HEK293 (cell line): Measurements from ENCODE around the gene WTAP.

Experiments used
- CTCF ChIA-PET: fragments of 350-600 bp; formaldehyde crosslinking; extraction: SDS; loops from one replicate; lab custom pipeline; 2021; ENCODE audit warnings: antibody characterized with exemption; lab: Yijun Ruan, JAX
- POLR2A ChIA-PET: fragments of 300-600 bp; formaldehyde crosslinking; extraction: SDS; loops from one replicate; lab custom pipeline; 2020; ENCODE audit warnings: antibody characterized with exemption, inconsistent platforms; lab: Yijun Ruan, JAX
- H3K27ac ChIP-seq: fragments of 200-500 bp; sonication (Bioruptor generic); 2 replicates; pipeline ENCODE4 v1.5.1; 2014; ENCODE audit warnings: low read depth, low read length, control low read depth, inconsistent platforms; ENCODE audit errors: extremely low read depth
- H3K36me3 ChIP-seq, 2 experiments: fragments of 200-500 bp in 1 of 2; sonication (Bioruptor generic) in 1 of 2; 1 replicate in 1 of 2; 2 replicates in 1 of 2; pipeline ENCODE4 v1.5.1; 2014 to 2017; ENCODE audit warnings: inconsistent platforms in 2 of 2, low read length in 2 of 2; ENCODE audit not compliant: control insufficient read depth in 2 of 2, insufficient read depth in 1 of 2
- H3K4me1 ChIP-seq: fragments of 200-500 bp; sonication (Bioruptor generic); 2 replicates; pipeline ENCODE4 v1.5.1; 2014; ENCODE audit warnings: mild to moderate bottlenecking, low read length, inconsistent platforms; ENCODE audit not compliant: control insufficient read depth, insufficient read depth
- H3K4me3 ChIP-seq: 2 replicates; pipeline ENCODE4 v1.5.1; 2011; ENCODE audit warnings: low read depth, mild to moderate bottlenecking, control low read depth, low read length, moderate library complexity
- H3K9me3 ChIP-seq: fragments of 200-500 bp; sonication (Bioruptor generic); 2 replicates; pipeline ENCODE4 v1.5.1; 2014; ENCODE audit warnings: low read depth, low read length, inconsistent platforms; ENCODE audit not compliant: control insufficient read depth, insufficient read depth
- BCL11A ChIP-seq: fragments of 450-650 bp; formaldehyde crosslinking; IDR thresholded peaks from 2 replicates; pipeline ENCODE4 v1.5.1; 2016; ENCODE audit warnings: low read depth, missing biosample characterization, missing genetic modification characterization
- KLF10 ChIP-seq: fragments of 450-650 bp; IDR thresholded peaks from 2 replicates; pipeline ENCODE4 v1.5.1; 2018; ENCODE audit warnings: missing biosample characterization, mild to moderate bottlenecking, missing genetic modification characterization
- KLF8 ChIP-seq: fragments of 450-650 bp; formaldehyde crosslinking; IDR thresholded peaks from 2 replicates; pipeline ENCODE4 v1.5.1; 2016; ENCODE audit warnings: missing biosample characterization, missing genetic modification characterization
- KLF9 ChIP-seq: fragments of 450-650 bp; formaldehyde crosslinking; IDR thresholded peaks from 2 replicates; pipeline ENCODE4 v1.5.1; 2016; ENCODE audit warnings: missing biosample characterization, missing genetic modification characterization, low read depth
- MZF1 ChIP-seq: fragments of 450-650 bp; formaldehyde crosslinking; IDR thresholded peaks from 2 replicates; pipeline ENCODE4 v1.5.1; 2017; ENCODE audit warnings: missing biosample characterization, missing genetic modification characterization, borderline replicate concordance
- RBAK ChIP-seq: fragments of 450-650 bp; formaldehyde crosslinking; IDR thresholded peaks from 2 replicates; pipeline ENCODE4 v1.5.1; 2016; ENCODE audit warnings: missing biosample characterization, missing genetic modification characterization
- SALL2 ChIP-seq: fragments of 450-650 bp; formaldehyde crosslinking; IDR thresholded peaks from 2 replicates; pipeline ENCODE4 v1.5.0; 2017; ENCODE audit warnings: missing biosample characterization, mild to moderate bottlenecking, missing genetic modification characterization, borderline replicate concordance
- SCRT2 ChIP-seq: fragments of 450-650 bp; formaldehyde crosslinking; IDR thresholded peaks from 2 replicates; pipeline ENCODE4 v1.5.1; 2016; ENCODE audit warnings: missing biosample characterization, missing genetic modification characterization
- SP2 ChIP-seq: fragments of 450-650 bp; formaldehyde crosslinking; IDR thresholded peaks from 2 replicates; pipeline ENCODE4 v1.5.1; 2016; ENCODE audit warnings: missing biosample characterization, missing genetic modification characterization
- TCF7L2 ChIP-seq: IDR thresholded peaks from 2 replicates; pipeline ENCODE4 v1.6.1; 2011; ENCODE audit warnings: low read depth, mild to moderate bottlenecking, inconsistent platforms, low read length, moderate library complexity, borderline replicate concordance
- WT1 ChIP-seq: fragments of 450-650 bp; formaldehyde crosslinking; IDR thresholded peaks from 2 replicates; pipeline ENCODE4 v1.5.1; 2016; ENCODE audit warnings: missing biosample characterization, missing genetic modification characterization
- YY2 ChIP-seq: fragments of 450-650 bp; formaldehyde crosslinking; IDR thresholded peaks from 2 replicates; pipeline ENCODE4 v1.5.1; 2016; ENCODE audit warnings: missing biosample characterization, missing genetic modification characterization
- ZBTB20 ChIP-seq: fragments of 450-650 bp; formaldehyde crosslinking; IDR thresholded peaks from 2 replicates; pipeline ENCODE4 v1.5.1; 2016; ENCODE audit warnings: missing biosample characterization, missing genetic modification characterization
- ZFP37 ChIP-seq: fragments of 450-650 bp; formaldehyde crosslinking; IDR thresholded peaks from 2 replicates; pipeline ENCODE4 v1.5.1; 2016; ENCODE audit warnings: missing biosample characterization, missing genetic modification characterization
- ZNF114 ChIP-seq: fragments of 450-650 bp; formaldehyde crosslinking; IDR thresholded peaks from 2 replicates; pipeline ENCODE4 v1.5.0; 2017; ENCODE audit warnings: missing biosample characterization, missing genetic modification characterization
- ZNF138 ChIP-seq: fragments of 450-650 bp; formaldehyde crosslinking; IDR thresholded peaks from 2 replicates; pipeline ENCODE4 v1.5.1; 2016; ENCODE audit warnings: missing biosample characterization, missing genetic modification characterization, borderline replicate concordance
- ZNF175 ChIP-seq: fragments of 450-650 bp; formaldehyde crosslinking; IDR thresholded peaks from 2 replicates; pipeline ENCODE4 v1.5.1; 2016; ENCODE audit warnings: missing biosample characterization, missing genetic modification characterization
- ZNF354C ChIP-seq: fragments of 450-650 bp; formaldehyde crosslinking; IDR thresholded peaks from 2 replicates; pipeline ENCODE4 v1.5.1; 2016; ENCODE audit warnings: missing biosample characterization, missing genetic modification characterization, low read depth, borderline replicate concordance
- ZNF426 ChIP-seq: fragments of 450-650 bp; formaldehyde crosslinking; IDR thresholded peaks from 2 replicates; pipeline ENCODE4 v1.5.1; 2017; ENCODE audit warnings: missing biosample characterization, missing genetic modification characterization, mild to moderate bottlenecking, inconsistent platforms, moderate library complexity
- ZNF514 ChIP-seq: fragments of 450-650 bp; formaldehyde crosslinking; IDR thresholded peaks from 2 replicates; pipeline ENCODE4 v1.5.1; 2016; ENCODE audit warnings: missing biosample characterization, missing genetic modification characterization
- ZNF560 ChIP-seq: fragments of 450-650 bp; formaldehyde crosslinking; IDR thresholded peaks from 2 replicates; pipeline ENCODE4 v1.5.1; 2017; ENCODE audit warnings: missing biosample characterization, missing genetic modification characterization, borderline replicate concordance
- ZNF585B ChIP-seq: fragments of 450-650 bp; formaldehyde crosslinking; IDR thresholded peaks from 2 replicates; pipeline ENCODE4 v1.5.1; 2016; ENCODE audit warnings: missing biosample characterization, missing genetic modification characterization
- ZNF596 ChIP-seq: fragments of 450-650 bp; IDR thresholded peaks from 2 replicates; pipeline ENCODE4 v1.5.0; 2018; ENCODE audit warnings: missing biosample characterization, mild to moderate bottlenecking, missing genetic modification characterization, moderate library complexity
- ZNF621 ChIP-seq: fragments of 450-650 bp; formaldehyde crosslinking; IDR thresholded peaks from 2 replicates; pipeline ENCODE4 v1.5.1; 2017; ENCODE audit warnings: missing biosample characterization, missing genetic modification characterization
- ZNF624 ChIP-seq: fragments of 450-650 bp; formaldehyde crosslinking; IDR thresholded peaks from 2 replicates; pipeline ENCODE4 v1.5.1; 2017; ENCODE audit warnings: missing biosample characterization, missing genetic modification characterization
- ZNF791 ChIP-seq: fragments of 450-650 bp; formaldehyde crosslinking; IDR thresholded peaks from 2 replicates; pipeline ENCODE4 v1.5.1; 2016; ENCODE audit warnings: missing biosample characterization, missing genetic modification characterization
- ZNF792 ChIP-seq: fragments of 450-650 bp; formaldehyde crosslinking; IDR thresholded peaks from 2 replicates; pipeline ENCODE4 v1.5.1; 2016; ENCODE audit warnings: missing biosample characterization, missing genetic modification characterization
- TF ChIP-seq, protein P1 (sequence below): fragments of 450-650 bp; formaldehyde crosslinking; IDR thresholded peaks from 2 replicates; pipeline ENCODE4 v1.5.1; 2016; ENCODE audit warnings: missing biosample characterization, missing genetic modification characterization, borderline replicate concordance
- TF ChIP-seq, protein P2 (sequence below): fragments of 450-650 bp; formaldehyde crosslinking; IDR thresholded peaks from 2 replicates; pipeline ENCODE4 v1.5.1; 2017; ENCODE audit warnings: missing biosample characterization, missing genetic modification characterization
- TF ChIP-seq, protein P3 (sequence below): fragments of 450-650 bp; formaldehyde crosslinking; IDR thresholded peaks from 2 replicates; pipeline ENCODE4 v1.5.1; 2016; ENCODE audit warnings: missing biosample characterization, missing genetic modification characterization

Gene WTAP

DNA sequence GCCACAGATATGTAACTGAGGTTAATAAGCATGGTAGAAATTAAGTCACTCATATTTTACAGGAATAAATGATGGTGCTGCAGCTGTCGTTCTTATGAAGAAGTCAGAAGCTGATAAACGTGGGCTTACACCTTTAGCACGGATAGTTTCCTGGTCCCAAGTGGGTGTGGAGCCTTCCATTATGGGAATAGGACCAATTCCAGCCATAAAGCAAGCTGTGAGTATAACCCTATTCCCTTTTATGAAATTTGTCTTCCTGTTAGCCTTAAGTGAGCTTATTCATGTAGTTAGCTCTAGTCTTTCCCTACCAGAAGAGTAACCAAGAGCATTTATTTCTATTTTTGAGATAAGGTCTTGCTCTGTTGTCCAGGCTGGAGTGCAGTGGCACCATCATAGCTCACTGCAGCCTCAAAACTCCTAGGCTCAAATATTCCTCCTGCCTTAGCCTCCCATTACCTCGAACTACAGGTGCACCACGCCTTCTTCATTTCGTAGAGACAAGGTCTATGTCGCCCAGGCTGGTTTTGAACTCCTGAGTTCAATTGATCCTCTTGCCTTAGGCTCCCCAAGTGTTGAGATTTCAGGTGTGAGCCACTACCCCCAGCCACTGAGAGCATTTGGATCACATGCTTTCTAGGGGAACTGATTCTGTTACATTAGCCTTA is 50.1 kb downstream of the WTAP start:
- Histone ChIP-seq H3K9me3 (no peaks in the 10 kb centered on the region), H3K36me3 (peaks cover 47 to 97% of the 10 kb centered on the region in 2 experiments), H3K4me3 (no peak overlapping the region), H3K4me1 (no peaks in the 10 kb centered on the region), H3K27ac (no peak overlapping the region)
- CTCF ChIA-PET: no interaction called here
- POLR2A ChIA-PET: interaction anchor here (0.9 to 8.6 kb wide), 2 partner anchors 12 to 15 kb away, joined by 5 to 75 read pairs; partner anchors contain the start of genes ACAT2, MRPL18 and TCP1
- TF ChIP-seq SALL2 (tag by site-specific recombination): no peak
- TF ChIP-seq WT1 (tag by site-specific recombination): no peak
- TF ChIP-seq ZNF585B (tag by site-specific recombination): no peak
- no peak for TF ChIP-seq RBAK
- TF ChIP-seq ZNF596 (tag by site-specific recombination): no peak
- no peak for TF ChIP-seq ZNF624 (tag by site-specific recombination)
- no peak for TF ChIP-seq ZNF792 (tag by site-specific recombination)
- TF ChIP-seq KLF9 (tag by site-specific recombination): no peak
- no peak for TF ChIP-seq ZNF560
- no peak for TF ChIP-seq ZNF114 (tag by site-specific recombination)
- no peak for TF ChIP-seq YY2
- TF ChIP-seq ZNF514: no peak
- no peak for TF ChIP-seq MZF1
- no peak for TF ChIP-seq KLF10 (tag by site-specific recombination)

DNA sequence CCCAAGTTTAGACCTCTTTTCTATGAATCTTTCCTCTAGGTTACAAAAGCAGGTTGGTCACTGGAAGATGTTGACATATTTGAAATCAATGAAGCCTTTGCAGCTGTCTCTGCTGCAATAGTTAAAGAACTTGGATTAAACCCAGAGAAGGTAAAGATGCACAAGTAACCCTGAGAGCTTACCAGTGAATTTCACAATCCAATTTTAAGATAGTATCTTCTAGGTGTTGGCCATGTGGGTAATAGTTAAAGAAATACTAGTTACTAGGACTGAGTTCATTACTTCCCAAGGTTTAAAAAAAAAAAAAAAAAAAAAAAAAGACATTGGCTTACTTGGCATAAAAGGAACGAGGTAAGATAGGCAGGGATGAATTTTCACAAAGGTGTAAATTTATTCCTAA is 50.8 kb downstream of the WTAP start:
- ChIA-PET POLR2A (interaction anchor here (8.6 kb wide), 1 partner anchor 11 kb away, joined by 75 read pairs; the partner anchor contains the start of genes MRPL18 and TCP1), CTCF (interaction anchor here (0.5 to 0.6 kb wide), 2 partner anchors 44 to 116 kb away, joined by 3 read pairs; no protein-coding TSS in a partner anchor)
- Histone ChIP-seq H3K4me1 (no peaks in the 10 kb centered on the region), H3K36me3 (peaks cover 42 to 97% of the 10 kb centered on the region in 2 experiments), H3K27ac (no peak overlapping the region), H3K4me3 (no peak overlapping the region), H3K9me3 (no peaks in the 10 kb centered on the region)
- TF ChIP-seq SCRT2 (tag by site-specific recombination) (no peak), BCL11A (tag by site-specific recombination) (no peak)
- TF ChIP-seq, protein P1, sequence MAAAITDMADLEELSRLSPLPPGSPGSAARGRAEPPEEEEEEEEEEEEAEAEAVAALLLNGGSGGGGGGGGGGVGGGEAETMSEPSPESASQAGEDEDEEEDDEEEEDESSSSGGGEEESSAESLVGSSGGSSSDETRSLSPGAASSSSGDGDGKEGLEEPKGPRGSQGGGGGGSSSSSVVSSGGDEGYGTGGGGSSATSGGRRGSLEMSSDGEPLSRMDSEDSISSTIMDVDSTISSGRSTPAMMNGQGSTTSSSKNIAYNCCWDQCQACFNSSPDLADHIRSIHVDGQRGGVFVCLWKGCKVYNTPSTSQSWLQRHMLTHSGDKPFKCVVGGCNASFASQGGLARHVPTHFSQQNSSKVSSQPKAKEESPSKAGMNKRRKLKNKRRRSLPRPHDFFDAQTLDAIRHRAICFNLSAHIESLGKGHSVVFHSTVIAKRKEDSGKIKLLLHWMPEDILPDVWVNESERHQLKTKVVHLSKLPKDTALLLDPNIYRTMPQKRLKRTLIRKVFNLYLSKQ (tag by site-specific recombination): no peak

DNA sequence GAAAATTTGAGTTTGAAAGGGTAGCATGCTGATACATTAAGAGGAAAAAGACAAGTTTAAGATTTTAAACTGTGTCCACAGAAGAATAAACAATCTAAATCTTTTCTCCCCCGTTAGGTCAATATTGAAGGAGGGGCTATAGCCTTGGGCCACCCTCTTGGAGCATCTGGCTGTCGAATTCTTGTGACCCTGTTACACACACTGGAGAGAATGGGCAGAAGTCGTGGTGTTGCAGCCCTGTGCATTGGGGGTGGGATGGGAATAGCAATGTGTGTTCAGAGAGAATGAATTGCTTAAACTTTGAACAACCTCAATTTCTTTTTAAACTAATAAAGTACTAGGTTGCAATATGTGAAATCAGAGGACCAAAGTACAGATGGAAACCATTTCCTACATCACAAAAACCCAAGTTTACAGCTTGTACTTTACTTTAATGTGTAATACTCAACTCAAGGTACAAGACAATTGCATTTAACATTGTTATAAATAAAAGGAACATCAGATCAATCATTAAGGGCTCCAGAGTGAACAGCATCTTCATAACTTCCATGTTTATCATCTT is 51.3 kb downstream of the WTAP start:
- no peak overlapping the region for H3K27ac ChIP-seq
- no peaks in the 10 kb centered on the region for H3K9me3 ChIP-seq
- peaks cover 47 to 98% of the 10 kb centered on the region in 2 experiments for H3K36me3 ChIP-seq
- ChIA-PET CTCF (interaction anchor here (0.5 to 0.6 kb wide), 2 partner anchors 45 to 117 kb away, joined by 3 read pairs; no protein-coding TSS in a partner anchor), POLR2A (interaction anchor here (8.6 kb wide), 1 partner anchor 11 kb away, joined by 75 read pairs; the partner anchor contains the start of genes MRPL18 and TCP1)
- no peak overlapping the region for H3K4me3 ChIP-seq
- no peaks in the 10 kb centered on the region for H3K4me1 ChIP-seq
- TF ChIP-seq TCF7L2 (no peak), ZNF426 (tag by site-specific recombination) (no peak), ZNF138 (tag by site-specific recombination) (no peak), ZNF354C (tag by site-specific recombination) (no peak), ZNF621 (tag by site-specific recombination) (no peak), BCL11A (tag by site-specific recombination) (no peak), ZNF791 (tag by site-specific recombination) (no peak), ZNF175 (no peak), KLF8 (tag by site-specific recombination) (no peak), ZBTB20 (tag by site-specific recombination) (no peak), ZFP37 (tag by site-specific recombination) (no peak), SP2 (tag by site-specific recombination) (no peak)
- TF ChIP-seq, protein P2, sequence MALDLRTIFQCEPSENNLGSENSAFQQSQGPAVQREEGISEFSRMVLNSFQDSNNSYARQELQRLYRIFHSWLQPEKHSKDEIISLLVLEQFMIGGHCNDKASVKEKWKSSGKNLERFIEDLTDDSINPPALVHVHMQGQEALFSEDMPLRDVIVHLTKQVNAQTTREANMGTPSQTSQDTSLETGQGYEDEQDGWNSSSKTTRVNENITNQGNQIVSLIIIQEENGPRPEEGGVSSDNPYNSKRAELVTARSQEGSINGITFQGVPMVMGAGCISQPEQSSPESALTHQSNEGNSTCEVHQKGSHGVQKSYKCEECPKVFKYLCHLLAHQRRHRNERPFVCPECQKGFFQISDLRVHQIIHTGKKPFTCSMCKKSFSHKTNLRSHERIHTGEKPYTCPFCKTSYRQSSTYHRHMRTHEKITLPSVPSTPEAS (tag by site-specific recombination): no peak
- TF ChIP-seq, protein P3, sequence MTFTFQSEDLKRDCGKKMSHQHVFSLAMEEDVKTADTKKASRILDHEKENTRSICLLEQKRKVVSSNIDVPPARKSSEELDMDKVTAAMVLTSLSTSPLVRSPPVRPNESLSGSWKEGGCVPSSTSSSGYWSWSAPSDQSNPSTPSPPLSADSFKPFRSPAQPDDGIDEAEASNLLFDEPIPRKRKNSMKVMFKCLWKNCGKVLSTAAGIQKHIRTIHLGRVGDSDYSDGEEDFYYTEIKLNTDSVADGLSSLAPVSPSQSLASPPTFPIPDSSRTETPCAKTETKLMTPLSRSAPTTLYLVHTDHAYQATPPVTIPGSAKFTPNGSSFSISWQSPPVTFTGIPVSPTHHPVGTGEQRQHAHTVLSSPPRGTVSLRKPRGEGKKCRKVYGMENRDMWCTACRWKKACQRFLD (tag by site-specific recombination): no peak
